NT2/D1 (cell line): ENCODE measurements around the gene CRK.
"Not testable (repeated sequence)": the region's sequence is repeated elsewhere in the genome, so short reads cannot be mapped to it uniquely, and the experiment has no call there.

Source experiments
- DNase-seq: peaks from one replicate; pipeline ENCODE4 v3.0.0-alpha.2; 2011; ENCODE audit warnings: low read depth, low spot score
- H3K27me3 ChIP-seq: 2 replicates; pipeline ENCODE4 v1.6.0; 2011; ENCODE audit warnings: mild to moderate bottlenecking; ENCODE audit not compliant: insufficient read length, insufficient read depth
- H3K36me3 ChIP-seq: 2 replicates; pipeline ENCODE4 v1.6.1; 2011; ENCODE audit warnings: mild to moderate bottlenecking, low read length, mixed read lengths; ENCODE audit not compliant: insufficient read depth, insufficient read length
- H3K4me1 ChIP-seq: 2 replicates; pipeline ENCODE4 v1.5.1; 2011; ENCODE audit not compliant: insufficient read depth, insufficient read length
- H3K4me3 ChIP-seq: 2 replicates; pipeline ENCODE4 v1.5.1; 2011; ENCODE audit warnings: low read depth; ENCODE audit not compliant: insufficient read length
- H3K9ac ChIP-seq: 2 replicates; pipeline ENCODE4 v1.6.0; 2011; ENCODE audit warnings: low read depth; ENCODE audit not compliant: insufficient read length
- H3K9me3 ChIP-seq: 2 replicates; pipeline ENCODE4 v1.5.1; 2011; ENCODE audit warnings: mild to moderate bottlenecking, low read length; ENCODE audit not compliant: insufficient read depth
- SUZ12 ChIP-seq: IDR thresholded peaks from 2 replicates; pipeline ENCODE4 v1.6.1; 2011; ENCODE audit not compliant: insufficient read length, insufficient read depth; ENCODE audit errors: extremely low read depth
- YY1 ChIP-seq: IDR thresholded peaks from 2 replicates; pipeline ENCODE4 v1.6.1; 2011; ENCODE audit not compliant: insufficient read length, insufficient read depth
- ZNF274 ChIP-seq: IDR thresholded peaks from 2 replicates; pipeline ENCODE4 v1.6.1; 2011; ENCODE audit warnings: mild to moderate bottlenecking, low read depth, low read length

Gene CRK

DNA sequence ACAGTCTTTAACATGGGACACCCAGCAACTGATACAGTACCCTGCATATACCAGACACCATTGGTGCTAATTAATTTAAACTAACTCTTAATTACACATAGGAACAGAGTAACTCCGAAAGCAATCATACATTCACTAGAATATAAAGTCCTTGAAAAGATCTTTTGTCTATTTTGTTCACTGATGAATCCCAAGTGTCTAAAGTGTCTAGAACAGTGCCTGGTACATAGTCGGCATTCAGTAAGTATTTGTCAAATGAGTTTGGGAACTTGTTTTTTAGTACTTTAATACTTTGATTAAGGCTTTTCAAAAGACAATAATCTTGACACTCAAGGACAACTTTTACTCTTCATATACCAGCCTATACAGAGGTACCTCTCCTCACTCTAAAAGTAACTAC lies 69.8 kb downstream of the CRK start:
- Histone ChIP-seq H3K27me3 (no peaks in the 10 kb centered on the region), H3K36me3 (peaks cover 24% of the 10 kb centered on the region), H3K4me1 (no peaks in the 10 kb centered on the region), H3K9me3 (no peaks in the 10 kb centered on the region), H3K4me3 (no peak overlapping the region), H3K9ac (no peak overlapping the region)
- no peak for DNase-seq
- TF ChIP-seq ZNF274 (no peak), SUZ12 (no peak), YY1 (no peak)

DNA sequence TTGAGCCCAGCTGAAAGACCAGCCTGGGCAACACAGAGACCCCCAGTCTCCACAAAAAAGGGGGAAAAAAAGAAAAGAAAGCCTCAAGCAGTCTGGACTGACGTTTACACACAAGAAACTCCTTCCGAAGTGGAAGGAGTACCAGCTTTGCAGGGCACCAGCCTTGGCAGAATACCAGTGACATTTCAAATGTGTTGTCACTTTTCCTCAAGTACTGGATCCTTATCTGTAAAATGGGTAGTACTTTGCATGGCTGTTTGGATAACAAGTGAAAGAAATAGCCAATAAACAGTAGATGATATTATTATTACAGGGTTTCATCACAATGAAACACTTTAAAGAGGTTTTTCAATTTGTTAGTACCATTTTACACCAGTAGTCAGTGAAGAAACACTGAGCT lies 70.2 kb downstream of the CRK start:
- TF ChIP-seq YY1, result no peak
- TF ChIP-seq ZNF274, result no peak
- no peak for TF ChIP-seq SUZ12
- Histone ChIP-seq H3K4me1 (no peaks in the 10 kb centered on the region), H3K36me3 (peaks cover 26% of the 10 kb centered on the region), H3K4me3 (no peak overlapping the region), H3K9me3 (no peaks in the 10 kb centered on the region), H3K9ac (no peak overlapping the region), H3K27me3 (no peaks in the 10 kb centered on the region)
- DNase-seq, result no peak

DNA sequence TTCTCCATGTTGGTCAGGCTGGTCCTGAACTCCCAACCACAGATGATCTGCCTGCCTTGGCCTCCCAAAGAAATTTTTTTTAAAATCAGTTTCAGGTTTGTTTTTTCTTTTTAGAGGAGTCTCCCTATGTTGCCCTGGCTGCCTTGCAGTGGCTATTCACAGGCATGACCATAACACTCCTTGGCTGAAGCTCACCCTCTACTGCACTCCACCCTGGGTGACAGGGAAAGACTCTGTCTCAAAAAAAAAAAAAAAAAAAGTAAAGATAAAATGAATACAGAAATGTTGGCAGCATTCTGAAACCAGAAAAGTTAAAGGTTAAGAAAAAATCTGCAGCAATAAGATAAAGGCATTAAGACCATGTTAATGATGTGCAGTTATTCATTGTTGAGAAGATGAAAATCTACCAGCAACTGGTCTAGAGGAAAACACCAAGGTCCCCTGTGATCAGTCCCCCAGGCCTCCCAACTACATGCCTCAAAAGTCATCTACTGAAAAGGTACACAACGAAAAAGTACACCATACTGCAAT lies 71.1 kb downstream of the CRK start:
- TF ChIP-seq YY1 (no peak), ZNF274 (no peak), SUZ12 (no peak)
- Histone ChIP-seq H3K36me3 (peaks cover 26% of the 10 kb centered on the region), H3K9ac (no peak overlapping the region), H3K4me3 (no peak overlapping the region), H3K27me3 (no peaks in the 10 kb centered on the region), H3K4me1 (no peaks in the 10 kb centered on the region), H3K9me3 (no peaks in the 10 kb centered on the region)
- DNase-seq, result no peak

DNA sequence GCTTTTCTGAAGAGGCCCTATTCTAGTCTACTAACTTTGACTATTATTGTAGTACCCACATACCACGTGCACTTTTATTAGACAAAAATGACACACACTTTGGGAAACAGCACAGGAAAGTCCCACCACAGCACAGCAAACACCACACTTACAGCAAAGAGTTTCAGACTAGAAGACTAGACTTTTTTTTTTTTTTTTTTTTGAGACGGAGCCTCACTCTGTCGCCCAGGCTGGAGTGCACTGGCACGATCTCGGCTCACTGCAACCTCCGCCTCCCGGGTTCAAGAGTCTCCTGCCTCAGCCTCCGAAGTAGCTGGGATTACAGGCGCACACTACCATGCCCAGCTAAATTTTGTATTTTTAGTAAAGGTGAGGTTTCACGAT lies 76.1 kb downstream of the CRK start:
- TF ChIP-seq SUZ12 (no peak), YY1 (no peak), ZNF274 (no peak)
- peaks cover 28% of the 10 kb centered on the region for H3K36me3 ChIP-seq
- H3K9me3 ChIP-seq, result no peaks in the 10 kb centered on the region
- DNase-seq, result no peak
- H3K4me3 ChIP-seq, result no peak overlapping the region
- H3K27me3 ChIP-seq, result no peaks in the 10 kb centered on the region
- no peaks in the 10 kb centered on the region for H3K4me1 ChIP-seq
- no peak overlapping the region for H3K9ac ChIP-seq

DNA sequence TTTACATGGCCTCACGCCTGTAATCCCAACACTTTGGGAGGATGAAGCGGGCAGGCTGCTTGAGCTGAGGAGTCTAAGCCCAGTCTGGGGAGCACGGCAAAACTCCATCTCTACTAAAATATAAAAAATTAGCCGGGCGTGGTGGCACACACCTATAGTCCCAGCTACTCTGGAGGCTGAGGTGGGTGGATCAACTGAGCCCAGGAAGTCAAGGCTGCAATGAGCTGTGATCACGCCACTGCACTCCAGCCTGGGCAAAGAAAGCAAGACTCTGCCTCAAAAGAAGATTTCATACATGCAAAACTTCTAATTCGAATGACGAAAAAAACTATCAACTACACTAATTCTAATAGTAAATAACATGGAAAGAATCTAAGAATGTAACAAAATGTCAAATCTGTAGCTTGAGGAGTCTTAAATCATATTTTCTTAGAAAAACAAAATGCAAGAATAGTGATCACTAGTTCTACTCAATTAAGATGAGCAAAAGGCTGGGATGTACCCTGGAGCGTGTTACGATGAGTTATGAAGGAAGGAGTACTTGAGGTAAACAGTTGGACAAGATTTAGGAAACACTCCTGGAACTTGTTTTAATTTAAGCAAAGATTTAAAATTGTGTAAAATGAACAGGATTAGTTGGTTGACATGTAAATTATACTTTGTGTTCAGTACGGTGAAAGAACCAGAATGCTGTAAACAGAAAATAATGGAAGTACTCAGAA lies 76.7 kb downstream of the CRK start:
- no peak overlapping the region for H3K4me3 ChIP-seq
- no peak for TF ChIP-seq SUZ12
- no peak for TF ChIP-seq ZNF274
- no peak for TF ChIP-seq YY1
- DNase-seq, result no peak
- no peaks in the 10 kb centered on the region for H3K4me1 ChIP-seq
- H3K9me3 ChIP-seq, result no peaks in the 10 kb centered on the region
- no peaks in the 10 kb centered on the region for H3K27me3 ChIP-seq
- peaks cover 22% of the 10 kb centered on the region for H3K36me3 ChIP-seq
- no peak overlapping the region for H3K9ac ChIP-seq

DNA sequence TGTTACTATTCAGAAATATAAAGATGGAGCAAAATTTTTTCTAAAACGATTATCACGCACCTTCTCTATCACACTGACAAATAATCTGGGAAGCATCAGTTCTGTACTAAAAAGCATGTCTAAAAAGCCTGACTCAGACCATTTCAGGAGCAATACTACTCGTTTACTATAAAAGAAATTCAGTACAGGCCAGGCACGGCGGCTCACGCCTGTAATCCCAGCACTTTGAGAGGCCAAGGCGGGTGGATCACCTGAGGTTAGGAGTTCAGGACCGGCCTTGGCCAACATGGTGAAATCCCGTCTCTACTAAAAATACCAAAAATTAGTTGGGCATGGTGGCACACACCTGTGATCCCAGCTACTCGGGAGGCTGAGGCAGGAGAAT lies 77.6 kb downstream of the CRK start:
- H3K4me1 ChIP-seq, H3K9me3 ChIP-seq, H3K27me3 ChIP-seq, DNase-seq, H3K4me3 ChIP-seq, H3K9ac ChIP-seq: not testable (repeated sequence)
- peaks cover 24% of the 10 kb centered on the region for H3K36me3 ChIP-seq

DNA sequence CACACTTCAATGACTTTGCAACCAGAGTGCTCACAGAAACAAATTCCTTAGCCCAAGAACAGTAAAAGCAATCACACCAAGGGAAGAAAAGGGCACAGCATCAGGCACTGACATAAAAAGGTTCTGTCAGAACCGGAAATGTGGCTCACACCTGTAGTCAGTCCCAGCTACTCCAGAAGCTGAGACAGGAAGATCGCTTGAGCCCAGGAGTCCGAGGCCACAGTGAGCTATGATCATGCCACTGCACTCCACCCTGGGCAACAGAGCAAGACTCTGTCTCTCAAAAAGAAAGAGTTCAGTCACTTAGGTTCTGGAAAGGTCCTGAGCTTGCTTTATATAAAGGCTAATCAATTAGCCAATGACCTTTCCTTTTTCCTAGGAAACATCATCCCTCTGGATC lies 78.7 kb downstream of the CRK start:
- Histone ChIP-seq H3K9ac (no peak overlapping the region), H3K27me3 (no peaks in the 10 kb centered on the region), H3K9me3 (no peaks in the 10 kb centered on the region), H3K4me3 (no peak overlapping the region), H3K36me3 (peaks cover 34% of the 10 kb centered on the region), H3K4me1 (no peaks in the 10 kb centered on the region)
- no peak for DNase-seq
- no peak for TF ChIP-seq SUZ12
- no peak for TF ChIP-seq YY1
- no peak for TF ChIP-seq ZNF274
